Gastroesophageal sphincter (tissue), 4 donors: ENCODE results near the gene GRM7. TPM values are rescaled to one million over a fixed set of nuclear protein-coding genes. Genes with fewer than 3 reads are reported as not detected.
"Not testable (repeated sequence)": the region's sequence is repeated elsewhere in the genome, so short reads cannot be mapped to it uniquely, and the experiment has no call there.

Source experiments
- ATAC-seq: fragments of 150-250 bp; one replicate; pipeline ENCODE4 v1.9.1; 2016; ENCODE audit warnings: mild to moderate bottlenecking, moderate library complexity
- H3K27ac ChIP-seq, 4 donors: fragments of 200-600 bp; sonication (generic) in 3 of 4; 1 replicate in 3 of 4; 2 replicates in 1 of 4; pipeline ENCODE4 v1.5.1; 2016 to 2019
- H3K27me3 ChIP-seq: fragments of 200-600 bp; sonication (generic); one replicate; pipeline ENCODE4 v1.5.1; 2019
- H3K36me3 ChIP-seq, 2 donors: fragments of 200-600 bp; sonication (generic); one replicate each; pipeline ENCODE4 v1.5.1; 2019; ENCODE audit warnings: control low read depth in 1 of 2
- H3K4me1 ChIP-seq, 3 donors: fragments of 200-600 bp; sonication (generic); 1 replicate in 2 of 3; 2 replicates in 1 of 3; pipeline ENCODE4 v1.5.1; 2016 to 2019; ENCODE audit warnings: control low read depth in 2 of 3
- H3K4me3 ChIP-seq, 2 donors: fragments of 200-600 bp; sonication (generic); one replicate each; pipeline ENCODE4 v1.5.1; 2019; ENCODE audit warnings: mild to moderate bottlenecking in 1 of 2, moderate library complexity in 1 of 2
- H3K9me3 ChIP-seq, 3 donors: fragments of 200-600 bp; sonication (generic); one replicate each; pipeline ENCODE4 v1.5.1; 2017 to 2019; ENCODE audit warnings: control low read depth in 2 of 3
- EP300 ChIP-seq: sonication (generic); formaldehyde crosslinking; IDR thresholded peaks from one replicate; pipeline ENCODE4 v1.6.1; 2017; ENCODE audit warnings: antibody characterized with exemption, mild to moderate bottlenecking
- POLR2A ChIP-seq, 2 donors: fragments of 450-650 bp; IDR thresholded peaks; one replicate each; pipeline ENCODE4 v1.6.1; 2017; ENCODE audit warnings: antibody characterized with exemption in 2 of 2, mild to moderate bottlenecking in 2 of 2, moderate library complexity in 1 of 2
- POLR2AphosphoS5 ChIP-seq: sonication (generic); formaldehyde crosslinking; IDR thresholded peaks from one replicate; pipeline ENCODE4 v1.6.1; 2017; ENCODE audit warnings: antibody characterized with exemption
- WGBS, 2 donors: methylation state at CpG; one replicate each; pipeline ENCODE4 v1.1.5; 2018; ENCODE audit warnings: low coverage in 1 of 2; 5-methylcytosine and 5-hydroxymethylcytosine counted together
- total RNA-seq, 4 donors: library from RNA; depleted of rRNA; stranded (reverse); fragments of >200 nt; gene quantifications; one replicate each; pipeline ENCODE4 v1.1.0, GENCODE V29; 2016
- TF ChIP-seq, protein P1 (sequence below), 4 experiments: fragments of 200-600 bp in 2 of 4; fragments of 450-650 bp in 2 of 4; sonication (generic) in 1 of 4; IDR thresholded peaks; one replicate each; pipeline ENCODE4 v1.5.1; 2017 to 2019; ENCODE audit warnings: antibody characterized with exemption in 4 of 4, mild to moderate bottlenecking in 2 of 4, moderate library complexity in 2 of 4

Gene GRM7
- total RNA-seq, 4 donors from 2014 or later, result 0.40 to 7.6 TPM; not detected in 2

DNA sequence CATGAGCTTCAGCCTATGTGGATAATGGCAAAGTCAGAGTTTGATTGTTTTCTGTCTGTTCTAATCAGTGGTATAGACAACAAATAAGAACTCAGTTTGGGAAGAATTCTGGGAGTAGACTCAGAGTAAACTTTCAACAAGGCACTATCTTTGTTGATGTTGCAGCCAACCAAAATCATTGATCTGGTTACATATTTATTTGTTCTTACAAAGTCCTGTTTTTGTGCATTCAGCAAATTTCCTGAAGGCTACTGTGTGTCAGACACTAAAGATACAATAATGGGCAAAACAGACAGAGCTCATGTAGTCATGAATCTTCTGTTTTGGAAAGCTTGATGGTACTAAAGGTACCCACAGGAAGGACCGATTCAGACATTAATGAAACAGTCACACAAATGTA lies 55.0 kb downstream of the GRM7 start:
- H3K4me3 ChIP-seq, result no peak overlapping the region
- no peaks in the 10 kb centered on the region for H3K27me3 ChIP-seq
- WGBS, 2 donors, result 83 to 100% methylated on average over 1 of the region's 1 CpG
- no peak overlapping the region for H3K27ac ChIP-seq
- ATAC-seq, result no peak
- H3K4me1 ChIP-seq, result peaks cover 0 to 9% (median 0%) of the 10 kb centered on the region in 3 donors
- no peaks in the 10 kb centered on the region for H3K36me3 ChIP-seq
- TF ChIP-seq POLR2A (IDR thresholded peaks at IDR 0.05) (no peak), POLR2AphosphoS5 (no peak), EP300 (no peak)
- TF ChIP-seq, protein P1, sequence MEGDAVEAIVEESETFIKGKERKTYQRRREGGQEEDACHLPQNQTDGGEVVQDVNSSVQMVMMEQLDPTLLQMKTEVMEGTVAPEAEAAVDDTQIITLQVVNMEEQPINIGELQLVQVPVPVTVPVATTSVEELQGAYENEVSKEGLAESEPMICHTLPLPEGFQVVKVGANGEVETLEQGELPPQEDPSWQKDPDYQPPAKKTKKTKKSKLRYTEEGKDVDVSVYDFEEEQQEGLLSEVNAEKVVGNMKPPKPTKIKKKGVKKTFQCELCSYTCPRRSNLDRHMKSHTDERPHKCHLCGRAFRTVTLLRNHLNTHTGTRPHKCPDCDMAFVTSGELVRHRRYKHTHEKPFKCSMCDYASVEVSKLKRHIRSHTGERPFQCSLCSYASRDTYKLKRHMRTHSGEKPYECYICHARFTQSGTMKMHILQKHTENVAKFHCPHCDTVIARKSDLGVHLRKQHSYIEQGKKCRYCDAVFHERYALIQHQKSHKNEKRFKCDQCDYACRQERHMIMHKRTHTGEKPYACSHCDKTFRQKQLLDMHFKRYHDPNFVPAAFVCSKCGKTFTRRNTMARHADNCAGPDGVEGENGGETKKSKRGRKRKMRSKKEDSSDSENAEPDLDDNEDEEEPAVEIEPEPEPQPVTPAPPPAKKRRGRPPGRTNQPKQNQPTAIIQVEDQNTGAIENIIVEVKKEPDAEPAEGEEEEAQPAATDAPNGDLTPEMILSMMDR (IDR thresholded peaks at IDR 0.05), result no peak
- H3K9me3 ChIP-seq, result no peaks in the 10 kb centered on the region

DNA sequence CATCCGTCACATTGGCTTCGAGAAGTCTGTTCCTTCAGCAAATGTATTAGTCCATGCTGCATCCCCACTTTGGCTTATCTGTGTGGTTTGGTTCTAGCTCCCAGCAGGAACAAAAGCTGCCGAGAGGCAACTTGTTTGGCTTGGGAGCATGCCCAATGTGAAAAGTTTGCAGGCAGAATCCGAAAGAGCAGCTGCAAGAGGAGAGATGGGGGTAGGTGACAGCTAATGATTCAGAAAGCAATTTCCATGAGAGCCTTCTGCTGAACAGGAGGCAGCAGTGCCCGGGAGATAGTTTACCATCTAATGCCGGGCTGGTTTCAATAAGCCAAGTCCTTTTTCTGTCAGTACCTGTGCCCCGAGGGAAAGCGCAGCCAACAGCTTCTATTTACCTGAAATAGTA lies 60.2 kb downstream of the GRM7 start:
- peaks cover 0 to 9% (median 0%) of the 10 kb centered on the region in 3 donors for H3K4me1 ChIP-seq
- 70 to 73% methylated on average over 5 to 8 of the region's 8 CpGs for WGBS, 2 donors

DNA sequence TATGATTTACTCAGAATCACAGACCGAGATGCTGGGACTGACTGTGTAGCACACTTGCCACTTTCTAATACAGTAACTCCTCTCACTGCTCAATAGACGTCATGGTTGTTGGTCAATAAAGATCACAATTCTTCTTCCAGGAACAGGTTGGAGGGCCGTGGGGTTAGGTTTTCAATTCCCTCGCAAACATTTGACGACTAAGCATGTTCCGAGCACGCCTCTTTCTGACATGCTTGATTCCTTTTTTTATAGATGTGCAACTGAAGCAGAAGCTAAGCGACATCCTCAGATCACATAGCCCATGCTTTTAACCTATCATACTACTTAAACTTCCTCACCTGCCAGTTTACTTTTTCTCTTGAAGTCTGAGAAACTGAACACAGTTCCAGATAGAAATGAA lies 61.0 kb downstream of the GRM7 start:
- H3K4me3 ChIP-seq, result no peak overlapping the region
- peaks cover 0 to 9% (median 0%) of the 10 kb centered on the region in 3 donors for H3K4me1 ChIP-seq
- H3K27ac ChIP-seq, result no peak overlapping the region
- TF ChIP-seq EP300 (no peak), POLR2AphosphoS5 (no peak), POLR2A (IDR thresholded peaks at IDR 0.05) (no peak)
- TF ChIP-seq, protein P1 (IDR thresholded peaks at IDR 0.05), result no peak
- no peaks in the 10 kb centered on the region for H3K36me3 ChIP-seq
- H3K9me3 ChIP-seq, result no peaks in the 10 kb centered on the region
- no peaks in the 10 kb centered on the region for H3K27me3 ChIP-seq
- WGBS, 2 donors, result 80 to 86% methylated on average over 7 to 8 of the region's 8 CpGs
- ATAC-seq, result no peak

More for the DNA sequence above, 60.2 kb downstream of the GRM7 start:
- Histone ChIP-seq H3K27ac (no peak overlapping the region), H3K4me3 (no peak overlapping the region), H3K36me3 (no peaks in the 10 kb centered on the region), H3K27me3 (no peaks in the 10 kb centered on the region), H3K9me3 (no peaks in the 10 kb centered on the region)
- TF ChIP-seq, protein P1 (IDR thresholded peaks at IDR 0.05), result no peak
- TF ChIP-seq POLR2AphosphoS5 (no peak), POLR2A (IDR thresholded peaks at IDR 0.05) (no peak), EP300 (no peak)
- no peak for ATAC-seq

DNA sequence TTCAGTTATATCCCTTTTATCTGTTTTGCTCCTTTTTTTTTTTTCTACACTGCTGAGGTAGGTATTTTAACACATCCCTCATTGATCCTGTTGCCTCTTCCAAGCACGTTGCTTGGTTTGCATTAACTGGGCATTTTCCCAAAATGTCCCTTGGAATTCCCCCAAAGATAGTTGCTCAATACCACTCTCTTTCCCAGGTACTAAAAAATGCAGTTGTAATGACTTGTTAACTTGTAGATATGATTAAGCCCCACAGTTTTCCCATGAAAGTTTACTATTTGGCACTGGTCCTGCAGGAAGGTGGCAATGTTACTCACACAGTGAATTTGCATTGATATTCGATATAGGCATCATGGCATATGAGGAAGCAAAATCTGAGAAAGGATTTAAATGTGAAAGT lies 67.1 kb downstream of the GRM7 start:
- Histone ChIP-seq H3K4me3 (no peak overlapping the region), H3K4me1 (no peaks in the 10 kb centered on the region), H3K27ac (no peak overlapping the region), H3K27me3 (no peaks in the 10 kb centered on the region), H3K36me3 (no peaks in the 10 kb centered on the region), H3K9me3 (no peaks in the 10 kb centered on the region)
- TF ChIP-seq POLR2AphosphoS5 (no peak), POLR2A (IDR thresholded peaks at IDR 0.05) (no peak), EP300 (no peak)
- TF ChIP-seq, protein P1 (IDR thresholded peaks at IDR 0.05), result no peak
- WGBS, 2 donors, result 42 to 47% methylated on average over 2 of the region's 2 CpGs
- ATAC-seq, result no peak

DNA sequence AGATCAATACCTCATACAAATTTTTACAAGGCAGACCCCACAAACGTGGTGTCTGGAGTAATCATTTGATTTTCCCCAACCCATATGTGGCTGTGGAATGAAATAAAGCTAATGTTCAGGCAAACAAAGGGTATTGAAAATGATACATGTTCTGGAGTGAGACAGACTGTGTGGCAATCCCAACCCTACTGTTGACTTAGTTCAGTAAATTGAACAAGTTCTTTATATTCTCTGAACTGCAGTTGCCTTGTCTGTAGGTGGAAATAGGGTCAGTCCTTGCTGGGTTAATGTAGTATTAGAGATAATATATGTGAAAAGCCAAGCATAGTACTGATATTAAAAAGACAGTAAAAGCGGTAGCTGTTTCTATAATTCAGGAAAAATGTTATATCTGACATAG lies 69.0 kb downstream of the GRM7 start:
- Histone ChIP-seq H3K27ac (no peak overlapping the region), H3K36me3 (no peaks in the 10 kb centered on the region), H3K4me1 (no peaks in the 10 kb centered on the region), H3K27me3 (no peaks in the 10 kb centered on the region), H3K4me3 (no peak overlapping the region), H3K9me3 (no peaks in the 10 kb centered on the region)
- WGBS, 2 donors, result 64% methylated on average over 2 of the region's 2 CpGs
- no peak for ATAC-seq
- TF ChIP-seq POLR2A (IDR thresholded peaks at IDR 0.05) (no peak), EP300 (no peak), POLR2AphosphoS5 (no peak)
- TF ChIP-seq, protein P1 (IDR thresholded peaks at IDR 0.05), result no peak

DNA sequence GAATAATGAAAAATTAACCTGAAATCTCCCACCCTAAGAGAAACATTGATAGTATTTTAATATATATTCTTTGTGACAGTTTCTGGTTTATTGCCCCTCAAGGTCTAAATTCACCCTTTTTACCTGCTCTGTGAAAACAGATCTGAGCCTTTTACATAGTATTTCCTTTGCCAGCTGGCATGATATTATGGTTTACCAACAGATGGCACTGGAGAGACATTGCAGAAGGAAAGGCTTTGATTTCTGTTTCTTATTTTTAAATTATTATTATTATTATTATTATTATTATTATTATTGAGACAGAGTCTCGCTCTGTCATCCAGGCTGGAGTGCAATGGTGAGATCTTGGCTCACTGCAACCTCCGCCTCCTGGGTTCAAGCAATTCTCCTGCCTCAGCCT lies 74.5 kb downstream of the GRM7 start:
- not testable (repeated sequence) for H3K4me1 ChIP-seq, H3K27me3 ChIP-seq, ATAC-seq, H3K36me3 ChIP-seq, H3K27ac ChIP-seq, H3K9me3 ChIP-seq, H3K4me3 ChIP-seq
- 83% methylated on average over 1 of the region's 2 CpGs; no CpG with 5 or more reads in 1 of the 2 donors for WGBS, 2 donors
